HG03520 (cell line): ENCODE data around the gene ARID5A.
"Not testable (repeated sequence)": the region's sequence is repeated elsewhere in the genome, so short reads cannot be mapped to it uniquely, and the experiment has no call there.

Experiments used
- ATAC-seq: cut with Tn5 transposase; IDR thresholded peaks from one replicate; pipeline ENCODE4 v1.9.1; 2021; ENCODE audit warnings: mild to moderate bottlenecking, moderate library complexity; ENCODE audit not compliant: unreplicated experiment

The ARID5A gene, protein sequence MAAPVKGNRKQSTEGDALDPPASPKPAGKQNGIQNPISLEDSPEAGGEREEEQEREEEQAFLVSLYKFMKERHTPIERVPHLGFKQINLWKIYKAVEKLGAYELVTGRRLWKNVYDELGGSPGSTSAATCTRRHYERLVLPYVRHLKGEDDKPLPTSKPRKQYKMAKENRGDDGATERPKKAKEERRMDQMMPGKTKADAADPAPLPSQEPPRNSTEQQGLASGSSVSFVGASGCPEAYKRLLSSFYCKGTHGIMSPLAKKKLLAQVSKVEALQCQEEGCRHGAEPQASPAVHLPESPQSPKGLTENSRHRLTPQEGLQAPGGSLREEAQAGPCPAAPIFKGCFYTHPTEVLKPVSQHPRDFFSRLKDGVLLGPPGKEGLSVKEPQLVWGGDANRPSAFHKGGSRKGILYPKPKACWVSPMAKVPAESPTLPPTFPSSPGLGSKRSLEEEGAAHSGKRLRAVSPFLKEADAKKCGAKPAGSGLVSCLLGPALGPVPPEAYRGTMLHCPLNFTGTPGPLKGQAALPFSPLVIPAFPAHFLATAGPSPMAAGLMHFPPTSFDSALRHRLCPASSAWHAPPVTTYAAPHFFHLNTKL

DNA sequence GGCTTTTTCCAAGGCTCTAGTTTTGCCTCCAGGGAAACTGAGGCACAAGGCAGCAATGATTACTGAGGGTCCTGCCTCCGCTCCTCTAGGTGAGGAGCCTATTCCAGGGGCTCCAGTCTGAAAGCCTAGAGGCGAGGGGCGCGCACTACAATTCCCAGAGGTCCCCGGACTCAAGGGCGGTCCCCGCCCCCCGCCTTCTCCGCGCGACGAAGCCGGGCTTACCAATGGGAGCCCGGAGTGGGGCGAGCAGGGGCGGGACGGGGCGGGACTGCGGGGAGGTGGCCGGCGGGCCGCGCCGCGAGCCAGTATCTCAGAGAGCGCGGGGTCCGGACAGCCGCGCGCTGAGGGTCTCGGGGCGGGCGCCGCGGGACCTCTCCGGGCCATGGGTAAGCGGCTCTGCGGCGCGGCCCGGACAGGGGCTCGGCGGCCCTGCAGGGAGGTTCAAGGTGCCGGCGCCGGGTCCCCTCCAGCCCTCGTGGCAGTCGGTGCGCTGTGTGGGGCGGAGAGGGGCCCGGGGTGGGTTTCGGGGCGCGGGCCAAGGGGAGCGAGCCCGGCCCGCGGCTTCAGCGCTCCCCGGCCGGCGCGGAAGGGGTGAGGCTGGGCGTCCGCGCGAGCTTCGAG is at the start of gene ARID5A:
Gene ARID5A (plus strand): TSS at position 308 of the 621 bp plus-strand sequence. CDS start 75 bp downstream, at position 383.
- peak; percentile 49 for ATAC-seq

DNA sequence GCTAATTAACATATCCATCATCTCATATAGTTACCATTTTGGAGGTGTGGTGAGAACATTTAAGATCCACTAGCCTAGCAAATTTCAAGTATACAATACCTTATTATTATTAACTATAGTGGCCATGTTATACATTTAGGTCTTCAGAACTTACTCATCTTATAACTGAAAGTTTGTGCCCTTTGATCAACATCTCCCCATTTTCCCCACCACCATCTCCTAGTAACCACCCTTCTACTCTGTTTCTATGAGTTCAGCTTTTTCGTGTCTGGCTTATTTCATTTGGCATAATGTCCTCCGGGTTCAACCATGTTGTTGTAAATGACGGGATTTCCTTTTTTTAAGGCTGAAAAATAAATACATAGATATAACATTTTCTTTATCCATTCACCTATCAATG is 47.3 kb upstream of the ARID5A start:
- ATAC-seq = no peak

DNA sequence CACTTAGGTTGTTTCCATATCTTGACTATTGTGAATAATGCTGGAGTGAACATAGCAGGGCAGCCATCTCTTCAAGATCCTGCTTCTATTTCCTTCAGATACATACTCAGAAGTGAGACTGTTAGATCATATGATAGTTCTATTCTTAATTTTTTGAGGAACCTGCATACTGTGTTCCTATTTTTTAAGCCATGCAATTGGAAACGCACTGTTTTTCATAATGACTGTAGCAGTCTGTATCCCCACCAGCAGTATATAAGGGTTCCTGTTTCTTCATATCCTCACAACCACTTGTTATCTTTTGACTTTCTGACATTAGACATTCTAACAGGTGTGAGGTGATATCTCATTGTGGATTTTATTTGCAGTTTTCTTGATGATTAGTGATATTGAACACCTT is 46.9 kb upstream of the ARID5A start:
- ATAC-seq = no peak

DNA sequence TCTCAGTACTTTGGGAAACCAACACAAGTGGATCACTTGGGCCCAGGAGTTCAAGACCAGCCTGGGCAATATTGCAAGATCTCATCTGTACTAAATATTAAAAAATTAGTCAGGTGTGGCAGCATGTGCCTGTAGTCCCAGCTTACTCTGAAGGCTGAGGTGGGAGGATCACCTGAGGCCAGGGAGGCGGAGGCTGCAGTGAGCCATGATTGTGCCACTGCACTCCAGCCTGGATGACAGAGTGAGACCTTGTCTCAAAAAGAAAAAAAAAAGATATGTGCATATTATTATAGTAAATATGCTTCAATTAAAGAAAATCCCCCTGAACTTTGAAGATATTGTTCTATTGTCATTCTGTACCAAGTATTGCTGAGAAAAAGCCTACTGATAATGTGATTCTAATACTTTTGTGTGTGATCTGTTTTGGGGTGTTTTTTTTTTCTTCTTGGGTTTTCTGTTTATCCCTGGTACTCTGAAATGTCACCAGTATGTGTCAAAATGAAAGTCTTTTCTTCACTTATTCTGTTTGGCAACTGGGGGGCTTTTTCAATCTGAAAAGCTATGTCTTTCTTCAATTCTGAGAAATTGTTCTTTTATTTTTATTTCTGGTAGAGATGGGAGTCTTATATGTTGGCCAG is 44.6 kb upstream of the ARID5A start:
- no peak for ATAC-seq

DNA sequence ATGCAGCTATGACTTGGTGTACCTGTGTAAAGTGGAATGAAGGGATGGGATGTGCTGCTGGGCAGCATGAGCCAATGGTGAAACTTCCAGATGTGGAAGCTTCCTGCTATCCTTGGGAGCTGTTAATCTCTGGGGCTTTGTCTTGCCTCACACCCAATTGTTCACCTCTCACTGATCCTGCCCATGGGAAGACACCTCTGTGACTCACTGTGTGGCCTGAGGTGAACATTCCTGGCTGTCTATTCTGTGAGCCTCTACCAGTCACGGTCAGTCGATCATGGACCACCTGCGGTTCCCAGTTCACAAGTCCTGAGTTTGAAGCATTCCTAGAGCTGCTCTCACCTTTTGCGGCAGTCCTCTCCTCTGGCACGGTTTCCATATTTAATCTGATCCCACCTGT is 43.5 kb upstream of the ARID5A start:
- ATAC-seq = no peak

DNA sequence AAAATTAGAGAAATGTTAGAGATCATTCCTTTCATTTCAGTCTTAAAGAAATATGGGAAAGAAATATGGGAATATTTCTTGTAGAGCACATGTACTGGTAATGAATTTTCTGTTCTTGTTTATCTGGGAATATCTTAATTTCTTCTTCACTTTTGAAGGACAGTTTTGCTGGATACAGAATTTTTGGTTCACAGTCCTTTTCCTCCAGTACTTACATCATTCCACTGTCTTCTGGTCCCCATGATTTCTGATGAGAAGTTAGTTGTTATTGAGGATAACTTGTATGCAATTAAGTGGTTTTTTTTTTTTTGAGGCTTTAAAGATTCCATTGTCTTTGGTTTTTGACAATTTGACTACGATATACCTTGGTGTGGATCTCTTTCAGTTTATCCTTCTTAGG is 42.4 kb upstream of the ARID5A start:
- no peak for ATAC-seq

DNA sequence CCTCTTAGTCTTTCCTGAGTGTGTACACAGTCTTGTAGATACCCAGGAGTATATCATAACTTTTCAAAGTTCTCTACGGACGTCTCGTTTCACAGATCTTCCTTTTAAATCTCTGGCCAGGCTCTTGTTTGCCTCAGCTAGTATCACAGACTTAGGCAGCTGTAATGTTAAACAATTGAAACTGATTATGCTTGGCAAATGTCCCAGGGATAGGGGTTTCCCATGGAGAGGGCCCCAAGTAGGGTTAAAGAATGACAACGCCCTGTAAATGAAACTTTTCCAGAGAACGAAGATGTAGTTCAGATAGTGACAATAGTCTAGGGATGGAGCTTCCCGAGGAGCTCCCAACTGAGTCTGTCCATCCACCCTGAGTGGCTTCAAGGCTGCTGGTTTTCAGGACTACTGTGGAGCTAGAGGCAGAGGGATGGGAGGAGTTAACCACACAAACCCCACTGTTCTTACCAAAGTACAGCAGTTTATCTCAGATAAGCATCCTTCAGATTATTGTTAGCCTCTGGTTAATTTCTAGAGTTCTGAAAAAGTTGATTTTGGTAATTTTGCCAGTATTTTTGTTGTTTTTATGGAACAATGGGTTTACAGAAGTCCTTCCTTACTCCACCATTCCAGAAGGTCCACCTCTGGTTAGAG is 40.4 kb upstream of the ARID5A start:
- no peak for ATAC-seq

DNA sequence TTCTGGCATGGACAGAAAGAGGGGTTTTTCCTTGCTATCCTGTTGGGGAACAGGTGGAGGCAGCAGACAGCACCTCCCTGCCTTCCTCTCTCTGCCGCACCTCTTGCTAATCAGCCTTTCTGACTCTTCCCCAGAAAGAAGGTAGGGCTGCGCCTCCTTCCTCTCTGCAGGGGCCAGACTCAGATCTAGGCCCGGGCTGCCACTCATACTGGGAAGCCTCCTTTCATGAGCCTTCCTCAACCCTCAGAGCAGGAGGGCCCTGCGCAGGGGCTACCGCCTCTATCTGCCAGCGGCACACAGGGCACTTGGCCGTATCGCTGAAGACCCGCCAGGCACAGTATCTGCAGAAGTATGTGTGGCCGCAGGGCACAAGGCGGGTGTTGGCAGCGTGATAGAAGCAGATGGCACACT is 38.5 kb upstream of the ARID5A start:
- no peak for ATAC-seq

DNA sequence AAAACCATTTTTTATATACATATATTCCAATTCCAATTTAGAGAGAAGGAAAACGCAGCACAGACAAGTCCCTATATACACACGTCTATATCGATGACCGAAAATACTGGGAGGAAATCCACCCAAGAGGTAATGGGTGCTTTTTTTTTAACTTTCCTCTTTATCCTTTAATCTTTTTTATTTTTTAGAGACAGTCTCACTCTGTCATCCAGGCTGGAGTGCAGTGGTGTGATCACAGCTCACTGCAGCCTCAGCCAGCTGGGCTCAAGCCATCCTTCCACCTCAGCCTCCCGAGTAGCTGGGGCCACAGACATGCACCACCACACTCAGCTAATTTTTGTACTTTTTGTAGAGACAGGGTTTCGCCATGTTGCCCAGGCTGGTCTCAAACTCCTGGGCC is 37.9 kb upstream of the ARID5A start:
- ATAC-seq = not testable (repeated sequence)

DNA sequence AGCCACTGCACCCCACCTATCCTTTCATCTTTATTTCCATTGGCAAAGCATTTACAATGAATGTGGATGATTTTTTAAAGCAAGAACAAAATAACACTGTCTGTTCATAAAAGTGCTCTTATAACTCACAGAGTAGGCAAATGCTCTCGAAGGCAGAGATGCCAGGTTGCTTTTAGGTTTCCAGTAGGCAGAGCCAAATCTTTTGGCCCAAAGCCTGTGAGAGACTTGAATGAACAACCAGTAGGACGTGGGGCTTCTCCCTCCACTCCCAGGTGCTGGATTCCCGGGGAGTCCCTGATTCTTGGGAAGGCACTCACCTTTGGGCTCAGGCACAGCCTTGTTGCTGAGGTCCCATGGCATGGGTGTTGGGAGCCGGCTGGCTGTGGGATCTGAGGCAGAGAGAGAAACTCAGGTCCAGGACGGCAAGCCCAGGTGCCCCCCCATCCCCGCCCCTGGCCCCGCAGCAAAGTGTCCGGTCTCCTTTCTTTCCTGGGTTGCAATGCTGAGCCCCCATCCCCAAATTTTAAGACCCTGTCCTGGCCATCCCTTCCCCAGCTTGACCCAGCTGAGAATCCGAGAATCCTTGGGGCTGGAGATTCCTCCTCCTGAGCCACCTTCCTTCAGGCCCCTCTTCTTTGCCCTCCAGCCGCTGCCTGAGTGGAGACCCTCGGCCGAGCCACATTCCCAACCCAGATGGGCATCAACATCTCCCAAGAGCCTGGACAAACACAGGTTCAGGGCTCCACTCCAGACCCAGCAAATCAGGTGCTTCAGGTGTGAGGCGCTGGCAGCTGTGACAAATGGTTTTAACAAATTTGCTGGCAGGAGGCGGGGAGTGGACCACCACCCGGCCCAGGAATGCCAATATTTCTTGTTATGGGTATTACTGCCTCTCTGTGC is 37.2 kb upstream of the ARID5A start:
- ATAC-seq = no peak

DNA sequence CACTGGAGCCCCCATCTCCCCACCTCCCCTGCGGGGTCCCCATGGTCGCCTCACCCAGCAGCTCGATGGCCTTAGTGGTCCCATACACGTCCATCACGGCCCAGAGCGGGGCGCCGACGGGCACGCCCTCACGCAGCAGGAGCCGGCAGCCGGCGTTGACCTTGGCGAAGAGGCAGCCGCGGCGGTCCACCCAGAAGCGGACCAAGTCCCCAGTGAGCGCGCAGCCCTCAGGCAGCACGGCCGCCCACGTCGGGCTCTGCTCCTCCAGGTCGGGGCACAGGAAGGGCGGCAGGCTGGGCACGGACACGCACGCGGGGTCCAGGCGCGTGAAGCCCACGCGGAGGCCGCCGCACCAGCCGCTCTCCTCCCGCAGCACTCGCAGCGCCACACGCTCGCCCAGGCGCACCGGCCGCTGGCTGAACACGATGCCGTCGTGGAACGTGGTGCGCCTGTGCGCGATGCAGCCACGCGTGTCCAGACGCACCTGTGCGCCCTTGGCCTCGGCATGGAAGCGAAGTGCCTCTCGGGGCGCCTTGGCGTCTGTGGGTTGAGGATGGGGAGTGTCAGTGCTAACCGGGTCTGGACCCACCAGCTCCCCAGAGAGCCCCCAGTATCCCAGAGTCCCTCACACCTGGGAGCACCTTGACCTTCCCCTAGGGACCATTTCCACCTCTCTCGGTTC is 36.0 kb upstream of the ARID5A start:
- ATAC-seq = no peak

DNA sequence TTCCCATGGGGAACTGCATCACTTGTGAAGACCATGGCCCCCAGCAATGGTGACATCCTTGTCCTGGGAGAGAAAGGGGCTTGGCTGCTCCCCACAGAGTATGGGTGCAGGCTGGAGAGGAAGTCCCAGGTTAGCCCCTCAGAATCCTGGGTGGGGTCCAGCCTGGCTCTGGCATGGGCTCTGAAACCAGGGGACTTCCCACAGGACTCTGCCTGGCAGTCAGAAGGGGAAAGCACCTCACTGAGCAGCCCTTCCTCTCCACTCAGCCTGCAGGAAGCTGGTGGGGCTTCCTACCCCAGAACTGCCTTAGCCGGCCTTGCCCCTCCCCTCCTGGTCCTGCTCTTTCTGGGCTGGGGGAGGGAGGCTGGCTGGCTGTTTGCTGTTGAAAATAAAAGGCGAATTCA is 35.1 kb upstream of the ARID5A start:
- no peak for ATAC-seq

DNA sequence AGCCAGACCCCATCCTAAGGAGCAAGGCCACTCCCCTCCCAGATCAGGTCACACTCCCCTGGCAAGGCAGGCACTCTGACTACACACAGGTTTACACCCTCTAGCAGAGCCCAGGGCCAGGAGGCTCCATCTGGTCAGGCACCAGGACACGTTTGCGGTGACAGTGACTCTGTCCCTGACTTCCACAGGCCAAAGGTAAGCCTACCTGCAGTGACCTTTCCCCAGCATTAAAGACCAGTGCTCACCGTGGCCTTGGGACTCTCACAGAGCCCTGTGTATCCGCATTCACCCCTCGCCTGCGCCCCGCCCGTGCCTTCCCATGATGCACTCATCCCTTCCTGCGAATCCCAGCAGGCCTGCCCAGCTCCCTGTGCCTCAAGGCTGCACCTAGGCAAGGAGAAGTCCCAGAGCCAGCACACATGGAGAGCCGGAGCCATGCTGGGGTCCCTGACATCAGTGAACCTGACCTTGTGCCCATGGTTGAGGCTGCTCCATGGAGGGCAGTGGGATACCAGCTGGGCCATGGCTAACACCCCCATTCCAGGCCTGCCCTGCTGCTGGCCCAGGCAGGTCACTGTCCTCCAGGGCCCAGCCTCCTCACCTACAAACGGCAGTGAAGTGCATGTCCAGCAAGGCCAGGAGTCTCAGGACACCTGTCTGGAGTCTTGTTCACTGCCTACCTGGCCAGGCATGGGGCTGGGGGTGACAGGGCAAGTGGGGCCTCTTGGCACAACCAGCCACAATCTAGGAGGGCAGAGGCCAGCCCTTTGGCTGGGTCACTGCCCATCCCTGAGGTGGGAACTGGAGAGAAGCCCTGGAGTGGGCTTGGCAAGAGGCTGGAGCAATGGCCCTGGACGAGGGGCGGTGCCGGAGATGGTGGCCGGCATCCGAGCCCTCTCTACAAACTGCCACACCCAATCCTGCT is 34.4 kb upstream of the ARID5A start:
- no peak for ATAC-seq

DNA sequence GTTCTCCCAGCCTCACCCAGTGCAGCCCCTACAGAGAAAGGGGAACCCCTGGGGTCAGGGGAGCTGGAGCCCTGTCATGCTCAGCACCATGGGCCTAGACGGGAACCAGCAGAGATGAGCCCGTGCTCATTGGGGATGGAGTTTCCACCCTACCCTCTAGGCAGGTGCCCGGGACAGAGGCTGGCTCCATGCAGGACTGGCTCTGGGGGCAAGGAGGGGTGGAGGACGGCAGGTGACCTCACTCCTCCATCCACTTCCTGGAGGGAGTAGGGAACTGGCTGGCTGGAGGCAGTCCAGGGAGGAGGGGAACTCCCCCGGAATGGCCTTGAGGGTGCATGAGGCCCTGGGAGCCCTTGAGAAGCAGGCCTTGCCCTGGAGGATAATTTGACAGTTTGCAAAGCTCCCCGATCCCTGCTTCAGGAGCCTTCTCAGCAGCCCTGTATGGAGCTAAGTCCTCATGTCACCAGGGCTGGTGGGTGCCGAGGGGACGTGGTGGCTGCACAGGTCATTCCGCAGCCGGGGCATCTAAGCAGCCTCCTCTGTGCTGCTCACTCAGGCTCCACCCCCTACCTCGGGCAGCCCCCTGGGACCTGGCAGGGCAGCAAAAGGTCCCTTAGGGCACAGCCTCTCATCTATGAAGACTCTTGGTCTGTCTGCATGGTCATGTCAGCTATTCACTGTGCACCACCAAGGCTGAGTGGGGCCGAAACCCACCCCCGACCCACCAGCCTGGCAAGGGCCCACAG is 33.5 kb upstream of the ARID5A start:
- ATAC-seq = no peak

DNA sequence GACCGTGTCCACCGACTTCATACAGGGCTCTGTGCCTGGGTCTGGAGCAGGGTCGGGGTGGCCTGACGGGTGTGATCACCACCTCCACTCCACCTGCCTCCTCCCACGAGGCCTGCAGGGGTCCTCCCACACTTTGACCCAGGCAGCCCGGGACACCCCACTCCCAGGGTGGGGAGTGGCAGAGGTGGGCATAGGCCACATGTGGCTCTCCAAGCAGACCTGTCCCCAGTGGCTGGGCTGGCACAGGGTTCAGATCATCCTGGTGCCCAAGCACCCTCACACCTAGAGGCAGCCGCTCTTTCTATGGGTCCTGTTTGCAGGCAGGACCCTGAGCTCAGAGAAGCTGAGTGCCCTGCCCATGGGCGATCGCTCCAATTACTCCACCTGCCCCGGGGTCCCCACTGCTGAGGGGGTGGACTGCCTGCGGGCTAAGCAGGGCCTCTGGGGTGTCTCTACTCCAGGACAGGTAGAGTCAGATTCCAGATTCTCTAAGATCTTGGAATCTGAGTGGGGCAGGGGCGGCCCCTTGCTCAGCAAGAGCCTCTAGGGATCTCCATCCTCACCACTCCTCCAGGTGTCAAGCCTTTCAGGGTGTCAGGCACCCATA is 32.8 kb upstream of the ARID5A start:
- ATAC-seq = no peak

DNA sequence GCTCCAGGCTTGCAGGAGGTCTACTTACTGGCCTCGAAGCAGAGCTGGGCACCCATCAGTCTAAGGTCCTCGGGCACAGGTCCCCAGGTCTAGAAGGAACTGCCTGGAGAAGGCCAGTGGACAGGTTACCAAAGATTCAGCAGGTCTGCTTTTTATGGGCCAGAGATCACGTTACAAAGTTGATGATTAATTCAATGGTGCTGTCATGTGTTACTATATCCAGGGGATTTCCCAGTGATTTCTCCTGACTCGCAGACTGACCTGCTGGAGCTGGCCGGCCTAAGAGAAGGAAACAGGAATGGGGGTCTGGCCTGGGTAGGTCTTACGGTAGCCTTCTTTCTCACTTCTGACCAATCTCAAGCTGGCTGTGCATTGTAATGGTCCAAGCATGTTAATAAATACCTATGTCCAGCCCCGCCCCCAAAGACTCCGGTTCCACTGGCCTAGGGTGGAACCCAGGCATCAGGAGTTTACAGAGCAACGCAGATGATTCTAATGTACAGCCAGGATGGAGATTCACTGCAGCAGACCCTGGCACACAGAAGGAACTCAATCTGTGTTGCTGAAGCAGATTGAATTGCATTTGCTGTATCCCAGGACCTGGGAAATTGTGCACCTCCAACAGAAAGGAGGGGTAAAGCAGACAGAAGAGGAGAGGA is 31.2 kb upstream of the ARID5A start, which contains the start of gene NEURL3:
Gene NEURL3 (minus strand): TSS at position 127 of the 659 bp plus-strand sequence. CDS start 71 bp downstream, at position 56.
- no peak for ATAC-seq
